ENCODE measurements around the gene SALL1.

Gene SALL1

DNA sequence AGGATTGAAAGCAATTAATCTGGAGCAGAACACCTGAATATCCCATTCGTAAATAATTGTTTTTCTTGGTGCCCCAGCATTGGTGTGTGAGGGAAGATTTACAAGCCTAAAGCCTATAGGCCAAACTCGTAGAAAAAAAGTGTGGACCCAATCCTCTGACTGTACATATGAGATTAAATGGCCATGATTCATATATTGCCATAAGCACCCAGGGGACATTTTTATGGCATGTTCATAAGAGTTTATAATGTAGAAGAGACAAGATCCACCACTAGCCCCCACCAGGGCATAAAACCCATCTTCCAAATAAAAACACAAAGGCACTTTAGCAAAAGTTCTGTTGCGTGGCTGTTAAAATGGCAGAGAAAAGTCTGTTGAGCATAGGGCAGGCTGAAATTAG is 15.5 kb upstream of the SALL1 start:
- Histone ChIP-seq H3K4me1 (ENCODE audit: control insufficient read depth, insufficient read depth, low read length) (no peaks in the 10 kb centered on the region), H3K9ac (ENCODE audit: low read length) (no peak overlapping the region), H3K9me3 (ENCODE audit: control insufficient read depth, low read length) (no peaks in the 10 kb centered on the region), H3K27me3 (ENCODE audit: control insufficient read depth, insufficient read depth, low read length) (no peaks in the 10 kb centered on the region), H3K36me3 (ENCODE audit: control insufficient read depth, insufficient read depth, low read length) (no peaks in the 10 kb centered on the region), H3K4me3 (ENCODE audit: low read length) (no peak overlapping the region)

DNA sequence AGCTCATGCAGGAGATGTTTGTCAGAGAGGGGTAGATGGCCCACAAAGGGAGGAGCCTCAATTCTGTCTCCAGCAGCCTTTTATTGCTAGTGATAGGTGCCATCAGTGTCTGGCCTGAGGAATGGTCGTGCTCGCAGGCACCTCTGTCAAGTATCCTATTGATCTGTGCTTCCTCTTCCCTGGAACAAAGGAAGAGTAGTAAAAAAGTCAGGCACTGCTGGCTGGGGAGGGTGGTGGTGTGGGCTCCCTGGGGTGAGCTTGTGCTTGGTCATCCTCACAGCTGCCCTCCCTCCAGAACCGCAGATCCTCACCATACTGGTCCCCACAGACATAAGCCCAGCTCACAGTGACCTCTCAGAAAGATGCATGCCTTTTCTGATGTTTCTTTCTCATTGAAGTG is 15.0 kb upstream of the SALL1 start:
- Histone ChIP-seq H3K27me3 (ENCODE audit: control insufficient read depth, insufficient read depth, low read length) (no peaks in the 10 kb centered on the region), H3K4me3 (ENCODE audit: low read length) (no peak overlapping the region), H3K36me3 (ENCODE audit: control insufficient read depth, insufficient read depth, low read length) (no peaks in the 10 kb centered on the region), H3K9me3 (ENCODE audit: control insufficient read depth, low read length) (no peaks in the 10 kb centered on the region), H3K4me1 (ENCODE audit: control insufficient read depth, insufficient read depth, low read length) (no peaks in the 10 kb centered on the region), H3K9ac (ENCODE audit: low read length) (no peak overlapping the region)

DNA sequence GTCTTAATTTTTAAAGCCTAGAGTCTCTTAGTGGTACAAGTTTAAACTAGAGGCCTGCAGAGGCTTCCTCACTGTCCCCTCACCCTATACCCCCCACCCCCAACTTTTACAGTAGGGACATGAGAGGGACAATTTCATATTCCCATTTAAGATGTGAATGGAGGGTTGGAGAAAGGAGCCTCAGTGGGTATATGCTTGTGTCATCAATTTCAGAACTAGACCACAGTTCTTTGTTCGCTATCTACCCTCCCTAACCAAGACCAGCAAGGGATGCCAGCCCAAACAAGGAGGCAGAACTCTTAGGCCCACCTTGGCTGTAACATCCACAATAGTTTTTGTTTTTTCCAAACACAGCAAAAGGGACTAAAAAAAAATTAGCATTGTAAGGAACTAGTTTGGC is 14.0 kb upstream of the SALL1 start:
- no peaks in the 10 kb centered on the region for H3K9me3 ChIP-seq (ENCODE audit: control insufficient read depth, low read length)
- no peak overlapping the region for H3K4me3 ChIP-seq (ENCODE audit: low read length)
- no peak overlapping the region for H3K9ac ChIP-seq (ENCODE audit: low read length)
- H3K36me3 ChIP-seq (ENCODE audit: control insufficient read depth, insufficient read depth, low read length): no peaks in the 10 kb centered on the region
- no peaks in the 10 kb centered on the region for H3K27me3 ChIP-seq (ENCODE audit: control insufficient read depth, insufficient read depth, low read length)
- H3K4me1 ChIP-seq (ENCODE audit: control insufficient read depth, insufficient read depth, low read length): no peaks in the 10 kb centered on the region

DNA sequence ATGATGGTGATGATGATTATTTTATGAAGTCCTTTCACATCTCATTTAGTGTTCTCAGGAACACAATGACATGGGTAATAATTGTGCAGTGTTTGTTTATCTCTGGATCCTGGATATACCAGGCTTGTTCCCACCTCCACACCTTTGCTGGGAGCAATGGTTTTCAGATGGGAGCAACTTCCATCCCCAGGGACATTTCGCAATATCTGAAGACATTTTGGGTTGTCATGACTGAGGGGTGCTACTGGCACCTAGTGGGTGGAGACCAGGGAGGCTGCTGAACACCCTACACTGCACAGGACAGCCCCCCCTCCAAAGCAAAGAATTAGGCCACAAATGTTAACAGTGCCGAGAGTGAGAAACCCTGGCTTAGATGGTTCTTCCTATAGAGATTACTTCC is 13.5 kb upstream of the SALL1 start:
- Histone ChIP-seq H3K36me3 (ENCODE audit: control insufficient read depth, insufficient read depth, low read length) (no peaks in the 10 kb centered on the region), H3K9me3 (ENCODE audit: control insufficient read depth, low read length) (no peaks in the 10 kb centered on the region), H3K9ac (ENCODE audit: low read length) (no peak overlapping the region), H3K4me1 (ENCODE audit: control insufficient read depth, insufficient read depth, low read length) (no peaks in the 10 kb centered on the region), H3K27me3 (ENCODE audit: control insufficient read depth, insufficient read depth, low read length) (no peaks in the 10 kb centered on the region), H3K4me3 (ENCODE audit: low read length) (no peak overlapping the region)

DNA sequence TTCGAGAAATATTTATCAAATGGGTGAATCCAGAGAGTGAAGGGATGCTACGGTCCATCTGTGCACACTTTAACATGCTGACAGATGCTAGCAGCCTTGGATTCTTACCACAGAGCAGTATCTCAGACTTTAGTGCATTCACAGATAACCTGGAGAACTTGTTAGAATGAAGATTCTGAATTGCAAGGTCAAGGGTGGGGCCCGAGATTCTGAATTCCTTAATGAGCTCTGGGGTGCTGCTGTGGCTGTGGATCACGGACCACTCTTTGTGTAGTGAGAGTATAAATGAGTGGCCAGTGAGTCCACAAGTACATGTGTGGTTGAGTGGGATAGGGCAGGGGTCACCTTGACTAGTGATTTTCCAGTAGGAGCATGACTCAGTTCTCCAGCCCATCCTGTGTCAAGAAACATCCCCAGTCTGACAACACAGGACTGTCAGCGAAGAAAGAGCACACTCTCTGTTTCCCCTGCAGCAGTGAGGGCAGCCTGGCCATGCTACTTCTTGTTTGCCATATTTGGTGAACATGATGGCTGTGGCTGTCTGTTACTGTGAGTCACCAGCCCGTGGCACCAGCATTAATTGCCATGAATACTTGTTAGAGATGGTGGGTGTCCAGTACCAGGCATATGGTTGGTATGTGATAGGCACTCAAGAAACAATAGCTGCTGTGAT is 13.0 kb upstream of the SALL1 start:
- H3K27me3 ChIP-seq (ENCODE audit: control insufficient read depth, insufficient read depth, low read length): no peaks in the 10 kb centered on the region
- H3K9me3 ChIP-seq (ENCODE audit: control insufficient read depth, low read length): no peaks in the 10 kb centered on the region
- H3K9ac ChIP-seq (ENCODE audit: low read length): no peak overlapping the region
- no peaks in the 10 kb centered on the region for H3K36me3 ChIP-seq (ENCODE audit: control insufficient read depth, insufficient read depth, low read length)
- H3K4me3 ChIP-seq (ENCODE audit: low read length): no peak overlapping the region
- no peaks in the 10 kb centered on the region for H3K4me1 ChIP-seq (ENCODE audit: control insufficient read depth, insufficient read depth, low read length)

DNA sequence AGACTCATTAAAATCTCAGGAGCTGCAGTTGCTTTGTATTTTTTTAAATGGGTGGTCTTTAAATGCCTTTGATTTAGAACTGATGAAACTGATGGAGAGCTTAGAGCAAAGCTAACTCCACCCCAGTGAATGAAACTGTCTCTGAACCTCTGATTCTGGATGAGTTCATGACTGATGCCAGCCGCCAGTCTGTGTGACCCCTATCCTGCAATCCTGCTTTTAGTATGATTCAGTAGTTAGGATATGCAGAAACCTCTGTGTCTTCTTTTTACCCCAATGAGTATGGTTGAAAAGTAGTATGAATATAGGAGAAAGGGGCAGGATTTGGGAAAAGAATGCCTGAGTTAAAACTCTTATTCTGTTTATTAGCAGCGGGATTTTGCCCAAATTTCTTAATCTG is 12.3 kb upstream of the SALL1 start:
- no peak overlapping the region for H3K4me3 ChIP-seq (ENCODE audit: low read length)
- H3K9ac ChIP-seq (ENCODE audit: low read length): no peak overlapping the region
- no peaks in the 10 kb centered on the region for H3K9me3 ChIP-seq (ENCODE audit: control insufficient read depth, low read length)
- H3K36me3 ChIP-seq (ENCODE audit: control insufficient read depth, insufficient read depth, low read length): no peaks in the 10 kb centered on the region
- no peaks in the 10 kb centered on the region for H3K27me3 ChIP-seq (ENCODE audit: control insufficient read depth, insufficient read depth, low read length)
- H3K4me1 ChIP-seq (ENCODE audit: control insufficient read depth, insufficient read depth, low read length): no peaks in the 10 kb centered on the region

DNA sequence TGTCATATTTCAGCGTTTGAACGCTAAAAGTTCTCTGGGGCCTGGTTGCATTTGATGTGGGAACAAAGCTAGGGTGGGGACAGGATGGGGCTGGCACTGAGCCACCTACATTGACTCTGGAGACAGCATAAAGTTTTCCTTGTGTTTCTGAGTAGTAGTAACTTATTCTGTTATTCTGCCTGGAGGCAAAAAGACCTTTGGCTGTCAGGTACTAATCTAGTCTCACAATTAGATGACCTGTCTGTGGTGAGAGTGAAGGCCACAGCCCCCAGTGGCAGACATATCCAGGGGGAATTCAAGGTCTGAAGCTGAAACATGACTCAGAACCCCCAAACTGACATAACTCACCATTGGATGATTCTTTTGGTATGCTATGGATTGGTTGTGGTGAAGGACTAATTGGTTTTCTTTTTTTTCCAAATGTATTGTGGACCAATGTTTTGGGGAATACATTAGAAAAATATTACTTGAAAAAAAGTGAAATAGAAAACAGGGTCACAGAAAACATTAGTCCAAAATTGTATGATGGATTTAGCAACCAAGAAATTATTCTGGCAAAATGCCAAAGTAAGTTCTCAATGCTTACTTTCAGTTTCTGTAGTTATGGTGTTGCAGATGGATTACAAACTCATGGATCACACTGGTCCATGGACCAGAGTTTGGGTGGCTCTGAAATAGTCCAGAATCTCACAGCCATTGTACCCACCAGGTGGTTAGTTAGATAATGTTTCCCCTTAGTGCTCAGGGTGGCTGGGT is 10.5 kb upstream of the SALL1 start:
- Histone ChIP-seq H3K36me3 (ENCODE audit: control insufficient read depth, insufficient read depth, low read length) (no peaks in the 10 kb centered on the region), H3K9ac (ENCODE audit: low read length) (no peak overlapping the region), H3K9me3 (ENCODE audit: control insufficient read depth, low read length) (no peaks in the 10 kb centered on the region), H3K4me3 (ENCODE audit: low read length) (no peak overlapping the region), H3K27me3 (ENCODE audit: control insufficient read depth, insufficient read depth, low read length) (peaks cover 5% of the 10 kb centered on the region), H3K4me1 (ENCODE audit: control insufficient read depth, insufficient read depth, low read length) (no peaks in the 10 kb centered on the region)

DNA sequence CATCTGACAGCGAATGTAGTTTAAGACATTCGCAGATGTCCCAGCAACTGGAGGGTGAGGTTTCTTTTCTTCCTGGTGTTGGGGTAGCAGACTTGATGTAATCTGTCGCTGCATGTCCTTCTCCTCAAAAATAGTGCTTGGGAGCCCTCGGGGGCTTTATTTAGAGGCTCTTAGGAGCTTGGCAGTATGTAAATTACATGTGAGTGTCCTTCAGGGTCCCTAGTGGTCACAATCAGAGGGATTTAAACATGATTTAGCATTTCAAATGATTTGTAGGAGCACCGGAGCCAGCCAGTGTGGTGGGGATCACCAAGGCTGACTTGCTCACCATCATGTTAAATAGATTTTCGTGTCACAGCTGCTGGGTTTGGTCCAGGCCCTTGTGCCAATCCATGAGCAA is 8.8 kb upstream of the SALL1 start:
- Histone ChIP-seq H3K4me1 (ENCODE audit: control insufficient read depth, insufficient read depth, low read length) (peaks cover 4% of the 10 kb centered on the region), H3K4me3 (ENCODE audit: low read length) (no peak overlapping the region), H3K9ac (ENCODE audit: low read length) (no peak overlapping the region), H3K9me3 (ENCODE audit: control insufficient read depth, low read length) (no peaks in the 10 kb centered on the region), H3K27me3 (ENCODE audit: control insufficient read depth, insufficient read depth, low read length) (peaks cover 22% of the 10 kb centered on the region), H3K36me3 (ENCODE audit: control insufficient read depth, insufficient read depth, low read length) (no peaks in the 10 kb centered on the region)

DNA sequence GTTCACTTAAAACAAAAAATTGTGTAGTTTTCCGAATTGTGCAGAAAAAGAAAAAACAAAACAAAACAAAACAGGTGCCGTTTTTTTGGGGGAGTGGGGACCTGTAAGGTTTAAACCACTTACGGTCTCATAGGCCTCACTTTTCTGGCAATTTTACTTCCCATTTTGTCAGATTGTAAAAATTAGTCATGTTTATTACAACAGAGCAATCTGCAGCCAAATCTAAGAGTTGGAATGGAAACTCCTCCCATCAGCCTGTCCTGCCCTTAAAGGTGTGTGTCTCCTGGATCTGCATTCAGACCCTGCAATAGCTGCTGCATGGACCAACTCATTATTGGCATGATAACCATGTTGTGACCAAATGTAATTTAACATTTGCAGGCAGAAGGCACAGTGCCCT is 8.2 kb upstream of the SALL1 start:
- Histone ChIP-seq H3K36me3 (ENCODE audit: control insufficient read depth, insufficient read depth, low read length) (no peaks in the 10 kb centered on the region), H3K4me3 (ENCODE audit: low read length) (no peak overlapping the region), H3K27me3 (ENCODE audit: control insufficient read depth, insufficient read depth, low read length) (peaks cover 28% of the 10 kb centered on the region), H3K4me1 (ENCODE audit: control insufficient read depth, insufficient read depth, low read length) (peaks cover 6% of the 10 kb centered on the region), H3K9me3 (ENCODE audit: control insufficient read depth, low read length) (no peaks in the 10 kb centered on the region), H3K9ac (ENCODE audit: low read length) (no peak overlapping the region)

DNA sequence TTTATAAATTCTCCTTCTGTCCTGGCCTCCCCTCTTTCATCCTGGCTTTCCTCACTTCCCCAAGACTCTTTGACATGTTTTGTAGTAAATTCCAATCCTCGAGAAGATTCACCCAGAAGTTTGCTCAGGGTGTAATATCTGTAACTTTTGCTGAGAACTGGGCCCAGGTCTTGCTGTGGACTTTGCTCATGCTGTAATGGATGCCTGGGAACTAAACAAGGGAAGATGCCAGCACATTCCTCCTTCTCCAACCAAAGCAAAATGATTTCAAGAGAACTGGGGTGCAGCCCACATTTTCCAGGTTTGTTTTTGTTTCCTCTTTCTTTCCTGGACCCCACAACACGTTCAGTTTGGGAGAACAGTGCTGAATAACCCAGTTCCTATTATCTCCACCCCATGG is 6.6 kb upstream of the SALL1 start:
- Histone ChIP-seq H3K4me3 (ENCODE audit: low read length) (no peak overlapping the region), H3K36me3 (ENCODE audit: control insufficient read depth, insufficient read depth, low read length) (no peaks in the 10 kb centered on the region), H3K4me1 (ENCODE audit: control insufficient read depth, insufficient read depth, low read length) (peaks cover 6% of the 10 kb centered on the region), H3K9ac (ENCODE audit: low read length) (no peak overlapping the region), H3K27me3 (ENCODE audit: control insufficient read depth, insufficient read depth, low read length) (peaks cover 39% of the 10 kb centered on the region), H3K9me3 (ENCODE audit: control insufficient read depth, low read length) (no peaks in the 10 kb centered on the region)

DNA sequence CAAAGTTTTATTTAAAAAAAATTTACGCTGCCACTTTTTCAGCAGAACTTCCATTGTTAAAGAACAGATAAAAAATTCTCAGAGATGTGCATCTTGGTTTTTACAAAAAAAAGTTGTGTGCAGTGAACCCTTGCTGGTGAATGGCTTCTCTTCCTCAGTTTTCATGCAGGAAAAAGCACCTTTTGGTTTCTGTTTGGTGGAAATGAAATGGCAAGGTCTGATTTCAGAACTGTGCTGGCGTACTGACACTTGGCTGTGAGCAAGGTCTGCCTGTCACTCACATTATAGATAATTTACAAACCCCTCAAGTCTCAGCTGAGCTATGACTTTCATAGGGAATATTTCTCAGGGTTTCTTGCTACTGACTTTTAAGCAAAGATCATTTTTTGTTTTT is 5.7 kb upstream of the SALL1 start:
- H3K4me3 ChIP-seq (ENCODE audit: low read length): no peak overlapping the region
- H3K4me1 ChIP-seq (ENCODE audit: control insufficient read depth, insufficient read depth, low read length): peaks cover 6% of the 10 kb centered on the region
- no peaks in the 10 kb centered on the region for H3K36me3 ChIP-seq (ENCODE audit: control insufficient read depth, insufficient read depth, low read length)
- no peaks in the 10 kb centered on the region for H3K9me3 ChIP-seq (ENCODE audit: control insufficient read depth, low read length)
- peaks cover 46% of the 10 kb centered on the region for H3K27me3 ChIP-seq (ENCODE audit: control insufficient read depth, insufficient read depth, low read length)
- H3K9ac ChIP-seq (ENCODE audit: low read length): no peak overlapping the region

DNA sequence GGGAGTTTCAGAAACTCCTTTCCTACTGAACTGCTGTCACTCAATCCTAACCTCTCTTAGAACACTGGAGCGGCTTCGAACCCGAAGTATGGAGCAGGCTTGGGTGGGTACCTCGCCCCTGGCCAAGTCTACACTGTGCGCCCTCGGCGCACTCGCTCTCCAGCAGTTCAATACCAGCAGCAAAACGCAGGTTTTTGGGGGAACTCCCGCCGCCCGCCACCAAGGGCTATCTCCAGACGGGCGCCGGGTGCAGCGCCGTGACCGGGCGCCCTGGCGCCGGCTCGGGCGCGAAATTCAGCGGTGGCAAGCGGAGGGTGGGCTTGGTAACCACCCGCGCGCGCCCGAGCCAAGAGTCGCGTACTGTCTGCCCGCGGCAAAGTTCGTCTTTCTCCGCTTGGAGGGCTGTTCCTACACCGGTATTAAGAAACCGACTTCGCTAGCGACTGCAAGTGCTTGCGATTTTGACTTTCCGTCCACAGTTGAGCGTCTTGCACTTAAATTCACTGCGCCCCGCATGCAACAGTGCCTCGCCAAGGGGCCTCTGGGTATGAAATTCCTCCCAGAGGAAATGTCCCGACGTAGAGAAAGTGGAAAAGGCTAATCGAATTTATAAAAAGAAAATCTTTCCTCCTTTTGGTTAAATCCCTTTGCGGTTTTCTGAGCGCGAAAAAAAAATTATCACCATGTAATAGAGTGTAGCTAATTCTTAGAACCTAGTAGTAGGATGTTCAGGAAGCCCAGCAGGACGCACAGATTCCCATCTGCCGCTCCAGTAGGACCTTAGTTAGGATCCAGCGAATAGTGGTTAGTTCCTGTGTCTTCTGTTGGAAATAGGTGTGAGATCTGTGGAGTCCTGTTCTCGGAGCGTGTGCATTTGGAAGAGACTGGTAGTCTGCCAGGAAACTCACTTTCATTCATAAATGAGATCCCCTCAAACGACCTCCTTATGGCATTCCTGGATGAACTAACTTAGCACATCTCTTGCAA is 5.0 kb upstream of the SALL1 start:
- H3K4me3 ChIP-seq (ENCODE audit: low read length): no peak overlapping the region
- no peaks in the 10 kb centered on the region for H3K9me3 ChIP-seq (ENCODE audit: control insufficient read depth, low read length)
- H3K36me3 ChIP-seq (ENCODE audit: control insufficient read depth, insufficient read depth, low read length): no peaks in the 10 kb centered on the region
- peak overlapping the region; percentile 59 for H3K9ac ChIP-seq (ENCODE audit: low read length)
- peaks cover 51% of the 10 kb centered on the region for H3K27me3 ChIP-seq (ENCODE audit: control insufficient read depth, insufficient read depth, low read length)
- peaks cover 6% of the 10 kb centered on the region for H3K4me1 ChIP-seq (ENCODE audit: control insufficient read depth, insufficient read depth, low read length)

Measured in mucosa of stomach (tissue), 1 donor.